WI38 (cell line): Measurements from ENCODE around the gene LYRM4.

Experiments
- H3K4me3 ChIP-seq: 2 replicates; pipeline ENCODE4 v1.5.1; 2011; ENCODE audit warnings: low read depth, mild to moderate bottlenecking, control low read depth, low read length
- CTCF ChIP-seq: IDR thresholded peaks from 2 replicates; pipeline ENCODE4 v1.5.1; 2012; ENCODE audit warnings: low read depth, mild to moderate bottlenecking, control low read depth, low read length

The LYRM4 gene

DNA sequence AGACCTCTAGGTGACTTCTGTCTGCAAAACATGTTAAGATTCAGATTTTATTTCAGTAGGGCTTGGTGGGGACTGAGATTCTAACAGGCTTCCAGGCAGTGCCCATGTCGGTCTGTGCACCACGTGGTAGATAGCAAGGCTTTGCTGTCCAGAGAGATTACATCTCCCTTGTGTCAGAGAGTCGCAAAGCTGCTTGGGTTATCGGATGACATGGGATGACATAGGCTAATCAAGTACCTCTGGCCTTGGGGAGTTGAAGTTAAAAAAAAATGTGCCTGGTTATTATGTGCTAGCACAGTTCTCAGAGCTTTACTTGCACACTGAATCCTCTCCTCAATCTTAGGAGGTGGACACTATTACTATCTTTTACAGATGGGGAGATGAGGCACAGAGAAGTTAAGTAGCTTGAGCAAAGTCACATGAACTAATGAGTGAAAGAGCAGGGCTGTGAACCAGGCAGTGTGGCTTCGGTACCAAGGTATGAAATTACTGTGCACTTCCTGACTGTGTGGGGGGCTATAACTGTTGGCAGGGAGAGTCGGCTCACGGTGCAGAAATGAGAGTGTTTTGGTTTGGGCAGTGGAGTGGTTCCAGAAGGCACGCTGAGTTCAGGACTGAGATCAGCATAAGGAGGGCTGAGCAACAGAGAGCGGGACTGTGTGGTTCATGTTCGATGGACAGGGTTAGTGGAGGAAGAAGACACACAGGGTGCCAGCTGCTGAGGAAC is 41.6 kb upstream of the LYRM4 start:
- TF ChIP-seq CTCF = no peak
- H3K4me3 ChIP-seq = no peak overlapping the region

- no peak for TF ChIP-seq CTCF
Measured at GRCh38 chr6:5300206-5300764, 39.5 kb upstream of the LYRM4 start.

GRCh38 chr6:5295623-5296022 is 34.9 kb upstream of the LYRM4 start:
- no peak for TF ChIP-seq CTCF
- H3K4me3 ChIP-seq = no peak overlapping the region

More at GRCh38 chr6:5300206-5300764, 39.5 kb upstream of the LYRM4 start:
- no peak overlapping the region for H3K4me3 ChIP-seq

DNA sequence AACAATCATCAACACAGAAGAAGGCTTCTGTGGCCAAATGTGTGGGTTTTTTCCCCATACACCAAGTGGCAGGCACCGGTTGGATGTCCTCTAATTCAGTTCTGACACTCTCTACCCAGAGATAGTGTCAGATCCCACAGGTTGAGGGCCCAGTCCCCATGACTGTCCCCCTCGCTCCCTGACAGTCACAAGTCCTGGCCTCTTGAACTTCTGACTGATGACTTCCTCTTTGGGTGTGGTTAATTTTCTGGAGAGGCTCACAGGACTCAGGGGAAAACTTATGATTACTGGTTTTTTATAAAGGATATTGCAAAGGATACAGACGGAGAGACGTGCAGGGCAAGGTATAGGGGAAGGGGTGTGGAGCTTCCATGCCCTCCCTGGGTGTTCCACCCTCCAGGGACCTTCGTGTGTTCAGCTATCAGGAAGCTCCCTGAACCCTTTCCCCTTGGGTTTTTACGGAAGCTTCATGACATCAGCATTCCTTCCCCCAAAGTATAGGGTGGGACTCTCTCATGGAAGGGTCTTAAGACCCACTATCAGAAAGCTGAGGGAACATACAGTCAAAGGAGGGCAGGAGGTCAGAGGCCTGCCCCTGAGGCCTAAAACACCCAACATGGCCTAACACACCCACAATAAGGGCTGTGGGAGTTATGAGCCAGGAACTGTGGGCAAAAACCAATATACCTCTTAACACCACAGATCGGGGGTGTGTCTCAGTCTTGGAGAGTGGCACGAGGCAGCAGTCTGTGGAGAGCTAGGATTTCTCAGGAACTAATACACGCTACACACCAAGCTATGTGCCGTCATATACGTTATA is 33.9 kb upstream of the LYRM4 start:
- TF ChIP-seq CTCF = no peak
- H3K4me3 ChIP-seq = no peak overlapping the region

DNA sequence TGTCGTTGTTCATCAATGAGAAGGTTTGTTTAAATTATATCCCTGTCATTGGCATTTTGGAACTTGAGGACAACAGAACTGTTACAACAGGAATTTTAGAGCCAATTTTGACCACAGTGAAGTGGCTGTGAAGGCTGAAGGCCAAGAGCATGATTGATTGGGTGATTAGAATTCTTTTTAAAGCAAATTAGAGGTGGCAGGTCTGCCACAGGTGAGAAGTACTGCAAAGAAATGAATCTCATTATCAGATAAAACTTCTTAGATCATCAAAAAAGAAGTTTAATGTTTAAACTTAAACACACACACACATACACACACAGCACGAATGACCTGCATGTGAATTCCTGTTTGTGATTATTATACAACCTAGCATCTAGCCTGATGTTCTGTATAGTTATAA is 32.9 kb upstream of the LYRM4 start:
- H3K4me3 ChIP-seq = no peak overlapping the region
- no peak for TF ChIP-seq CTCF

DNA sequence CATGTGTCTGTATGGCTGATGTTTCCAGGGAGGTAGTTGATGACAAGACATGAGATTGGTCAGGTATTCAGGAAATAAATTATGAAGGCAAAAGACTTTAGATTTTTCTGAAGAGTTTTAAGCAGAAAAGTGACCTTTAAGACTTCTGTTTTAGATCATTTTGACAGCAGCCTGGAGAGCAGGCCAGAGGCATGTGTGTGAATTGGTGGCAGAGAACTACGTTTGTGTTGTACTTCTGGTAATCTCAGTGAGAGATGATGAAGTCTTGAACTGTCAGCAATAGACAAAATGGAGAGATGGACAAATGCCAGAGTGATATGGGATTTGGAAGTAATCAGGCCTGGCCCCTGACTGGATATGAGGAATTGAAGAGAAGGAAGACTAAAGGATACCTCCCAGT is 31.4 kb upstream of the LYRM4 start:
- TF ChIP-seq CTCF = no peak
- H3K4me3 ChIP-seq = no peak overlapping the region

DNA sequence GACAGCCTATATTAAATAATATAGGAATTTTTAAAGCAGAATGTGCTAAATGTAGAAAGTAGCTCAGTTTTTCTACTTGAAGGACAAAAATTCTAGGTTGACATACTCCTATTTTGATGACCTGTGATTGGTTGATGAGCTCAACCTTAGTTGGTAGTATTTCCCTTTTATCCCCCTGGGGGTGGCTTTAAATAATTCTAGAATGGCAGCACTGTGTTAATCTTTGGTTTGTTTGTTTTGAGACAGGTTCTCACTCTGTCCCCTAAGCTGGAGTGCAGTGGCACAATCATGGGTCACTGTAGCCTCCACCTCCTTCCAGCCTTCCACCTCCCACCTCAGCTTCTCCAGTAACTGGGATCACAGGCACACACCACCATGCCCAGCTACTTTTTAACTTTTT is 29.8 kb upstream of the LYRM4 start:
- no peak overlapping the region for H3K4me3 ChIP-seq
- no peak for TF ChIP-seq CTCF
